A673 (cell line): ENCODE data around the gene GPR176. TPM values are rescaled to one million over a fixed set of nuclear protein-coding genes. Genes with fewer than 3 reads are reported as not detected.

Experiments used
- BruUV-seq: library from RNA; stranded (reverse); fragments of 400-500 nt; replicated peaks from 2 replicates; lab custom pipeline; 2021; lab: Mats Ljungman, UMichigan
- CTCF ChIA-PET: fragments of 300-600 bp; sonication (Branson Sonifier 250); formaldehyde crosslinking; loops from one replicate; lab custom pipeline; 2022; ENCODE audit warnings: antibody characterized with exemption; lab: Charles Lee
- POLR2A ChIA-PET: fragments of 300-600 bp; sonication (Branson Sonifier 250); formaldehyde crosslinking; loops from one replicate; lab custom pipeline; 2022; ENCODE audit warnings: antibody characterized with exemption; ENCODE audit not compliant: low non-redundant PET; lab: Charles Lee
- DNase-seq: peaks from one replicate; pipeline ENCODE4 v3.0.0-alpha.2; 2015; ENCODE audit warnings: low spot score
- H3K27ac ChIP-seq: fragments of 200-600 bp; sonication (generic); 2 replicates; pipeline ENCODE4 v1.5.1; 2016; ENCODE audit warnings: mixed run types, low read depth, mild to moderate bottlenecking, mixed read lengths, antibody characterized with exemption, low read length; ENCODE audit not compliant: poor library complexity, severe bottlenecking
- H3K27me3 ChIP-seq: fragments of 200-600 bp; sonication (generic); replicated peaks from 2 replicates; pipeline ENCODE4 v1.6.1; 2017; ENCODE audit warnings: mixed run types, low read depth, mild to moderate bottlenecking, mixed read lengths, antibody characterized with exemption, low read length; ENCODE audit not compliant: insufficient read depth, poor library complexity
- H3K36me3 ChIP-seq: fragments of 200-600 bp; sonication (generic); 2 replicates; pipeline ENCODE4 v1.6.1; 2016; ENCODE audit warnings: mixed run types, mild to moderate bottlenecking, mixed read lengths, antibody characterized with exemption, low read length; ENCODE audit not compliant: insufficient read depth, poor library complexity, severe bottlenecking
- H3K4me1 ChIP-seq: fragments of 200-600 bp; sonication (generic); 2 replicates; pipeline ENCODE4 v1.6.1; 2017; ENCODE audit warnings: mixed run types, mild to moderate bottlenecking, mixed read lengths, antibody characterized with exemption, low read length; ENCODE audit not compliant: insufficient read depth, poor library complexity, severe bottlenecking
- H3K4me3 ChIP-seq: fragments of 200-600 bp; sonication (generic); 2 replicates; pipeline ENCODE4 v1.5.1; 2016; ENCODE audit warnings: low read depth, mixed run types, mild to moderate bottlenecking, mixed read lengths, low read length; ENCODE audit not compliant: poor library complexity, severe bottlenecking
- H3K9me3 ChIP-seq: fragments of 200-600 bp; sonication (generic); 2 replicates; pipeline ENCODE4 v1.6.1; 2016; ENCODE audit warnings: mixed run types, low read depth, mild to moderate bottlenecking, mixed read lengths, antibody characterized with exemption, low read length; ENCODE audit not compliant: poor library complexity, severe bottlenecking
- EZH2 ChIP-seq: fragments of 200-600 bp; sonication (generic); IDR thresholded peaks from 2 replicates; pipeline ENCODE4 v1.6.1; 2017; ENCODE audit warnings: borderline replicate concordance, low read depth, mild to moderate bottlenecking, mixed read lengths, antibody characterized with exemption, low read length; ENCODE audit not compliant: poor library complexity, severe bottlenecking
- intact Hi-C: fragments of 100-400 bp; cut with micrococcal nuclease; formaldehyde crosslinking; loops from one replicate; pipeline ENCODE4 v1.10.0; 2022; ENCODE audit not compliant: unreplicated experiment
- total RNA-seq: library from RNA; stranded (reverse); gene quantifications from 2 replicates; pipeline ENCODE4 v1.2.3, GENCODE V29; 2021
- TF ChIP-seq, protein P1 (sequence below): fragments of 300-800, 200-600 bp; sonication (generic); conservative IDR thresholded peaks from 2 replicates; pipeline ENCODE4 v1.5.1; 2017; ENCODE audit warnings: low read depth, mild to moderate bottlenecking, antibody characterized with exemption, low read length, moderate library complexity, mixed read lengths

GPR176 gene
- total RNA-seq, 1 experiment from 2014 or later = 5.6 TPM

DNA sequence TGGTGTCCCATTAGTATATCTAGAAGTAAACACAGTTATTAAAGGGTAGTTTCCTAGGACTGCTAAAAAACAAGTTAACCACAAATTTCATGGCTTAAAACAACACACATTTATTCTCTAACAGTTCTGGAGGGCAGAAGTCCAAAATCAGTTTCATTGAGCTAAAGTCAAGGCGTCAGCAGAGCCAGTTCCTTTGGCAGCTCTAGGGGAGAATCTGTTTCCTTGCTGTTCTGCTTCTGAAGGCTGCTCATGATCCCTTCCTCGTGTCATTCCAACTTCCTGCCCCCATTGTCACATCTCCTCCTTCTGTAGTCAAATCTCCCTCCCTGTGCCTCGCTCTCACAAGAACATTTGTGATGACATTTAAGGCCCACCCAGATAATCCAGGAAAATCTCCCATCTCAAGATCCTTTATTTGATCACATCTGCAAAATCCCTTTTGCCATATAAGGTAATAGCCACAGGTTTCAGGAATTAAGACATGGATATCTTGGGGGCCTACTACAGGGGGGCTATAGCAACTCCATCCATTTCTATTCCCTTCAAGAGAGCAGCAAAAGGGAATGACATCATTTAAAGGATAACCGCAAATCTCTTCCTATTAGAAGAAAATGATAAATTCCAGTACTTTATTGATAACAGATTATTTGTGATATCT is 50.1 kb downstream of the GPR176 start:
- POLR2A ChIA-PET = no interaction called here
- no peak for DNase-seq
- no peak overlapping the region for H3K4me3 ChIP-seq
- H3K4me1 ChIP-seq = no peaks in the 10 kb centered on the region
- no peaks in the 10 kb centered on the region for H3K36me3 ChIP-seq
- no peaks in the 10 kb centered on the region for H3K27me3 ChIP-seq
- no peaks in the 10 kb centered on the region for H3K9me3 ChIP-seq
- no TSS peak for BruUV-seq
- no peak for TF ChIP-seq EZH2
- TF ChIP-seq, protein P1, sequence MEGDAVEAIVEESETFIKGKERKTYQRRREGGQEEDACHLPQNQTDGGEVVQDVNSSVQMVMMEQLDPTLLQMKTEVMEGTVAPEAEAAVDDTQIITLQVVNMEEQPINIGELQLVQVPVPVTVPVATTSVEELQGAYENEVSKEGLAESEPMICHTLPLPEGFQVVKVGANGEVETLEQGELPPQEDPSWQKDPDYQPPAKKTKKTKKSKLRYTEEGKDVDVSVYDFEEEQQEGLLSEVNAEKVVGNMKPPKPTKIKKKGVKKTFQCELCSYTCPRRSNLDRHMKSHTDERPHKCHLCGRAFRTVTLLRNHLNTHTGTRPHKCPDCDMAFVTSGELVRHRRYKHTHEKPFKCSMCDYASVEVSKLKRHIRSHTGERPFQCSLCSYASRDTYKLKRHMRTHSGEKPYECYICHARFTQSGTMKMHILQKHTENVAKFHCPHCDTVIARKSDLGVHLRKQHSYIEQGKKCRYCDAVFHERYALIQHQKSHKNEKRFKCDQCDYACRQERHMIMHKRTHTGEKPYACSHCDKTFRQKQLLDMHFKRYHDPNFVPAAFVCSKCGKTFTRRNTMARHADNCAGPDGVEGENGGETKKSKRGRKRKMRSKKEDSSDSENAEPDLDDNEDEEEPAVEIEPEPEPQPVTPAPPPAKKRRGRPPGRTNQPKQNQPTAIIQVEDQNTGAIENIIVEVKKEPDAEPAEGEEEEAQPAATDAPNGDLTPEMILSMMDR = no peak
- H3K27ac ChIP-seq = no peak overlapping the region
- CTCF ChIA-PET = no interaction called here
- intact Hi-C loops = loop anchor here (10.0 kb wide), 1 partner anchor 185 kb away; no protein-coding TSS in a partner anchor

DNA sequence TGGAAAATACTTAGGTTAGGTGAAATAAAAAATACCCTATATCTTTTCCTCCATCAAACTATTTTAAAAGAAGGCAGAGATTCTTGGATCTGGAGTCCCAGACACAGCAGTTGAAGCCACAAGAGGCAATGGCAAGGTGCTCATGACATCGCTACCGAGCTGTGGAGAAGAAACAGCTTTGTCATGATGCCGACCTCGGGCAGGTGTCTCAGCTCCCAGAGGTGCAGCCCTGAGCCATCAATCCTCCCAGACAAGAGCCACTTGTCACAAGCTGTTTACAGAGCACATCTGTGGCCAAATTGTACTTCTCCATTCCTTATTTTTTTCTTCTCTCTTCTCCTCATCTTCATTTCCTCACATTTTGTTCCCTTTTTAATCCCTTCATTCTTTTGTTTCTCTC is 50.8 kb downstream of the GPR176 start:
- no peak for DNase-seq
- H3K36me3 ChIP-seq = no peaks in the 10 kb centered on the region
- intact Hi-C loops = no loop called here
- H3K27ac ChIP-seq = no peak overlapping the region
- H3K9me3 ChIP-seq = no peaks in the 10 kb centered on the region
- CTCF ChIA-PET = no interaction called here
- H3K4me3 ChIP-seq = no peak overlapping the region
- POLR2A ChIA-PET = interaction anchor here (0.6 kb wide), 1 partner anchor 275 kb away, joined by 4 read pairs; no protein-coding TSS in a partner anchor
- H3K27me3 ChIP-seq = no peaks in the 10 kb centered on the region
- no TSS peak for BruUV-seq
- no peaks in the 10 kb centered on the region for H3K4me1 ChIP-seq
- TF ChIP-seq EZH2 = no peak
- TF ChIP-seq, protein P1 = no peak

DNA sequence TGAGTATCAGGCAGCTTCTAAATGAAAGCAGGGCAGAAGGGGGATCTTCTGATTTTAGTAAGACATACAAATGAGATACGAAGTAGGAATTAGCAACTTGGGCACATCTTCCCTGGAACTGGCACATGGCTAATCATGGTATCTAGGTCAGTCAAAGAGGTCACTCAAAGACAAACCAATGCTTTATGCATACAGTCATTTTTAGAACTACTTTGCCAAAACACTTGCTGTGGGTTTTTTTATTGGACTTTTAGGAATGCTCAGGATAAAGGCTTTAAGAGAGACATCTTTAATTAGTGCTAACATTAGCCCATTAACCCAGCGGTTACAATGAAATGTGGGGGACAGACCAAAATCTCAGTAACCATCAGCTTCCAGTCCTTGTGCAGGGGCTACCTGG is 51.7 kb downstream of the GPR176 start:
- H3K36me3 ChIP-seq = no peaks in the 10 kb centered on the region

More for the DNA sequence above, 51.7 kb downstream of the GPR176 start:
- ChIA-PET CTCF (no interaction called here), POLR2A (interaction anchor here (0.6 kb wide), 1 partner anchor 276 kb away, joined by 4 read pairs; no protein-coding TSS in a partner anchor)
- Histone ChIP-seq H3K27ac (no peak overlapping the region), H3K27me3 (no peaks in the 10 kb centered on the region), H3K4me3 (no peak overlapping the region), H3K9me3 (no peaks in the 10 kb centered on the region), H3K4me1 (no peaks in the 10 kb centered on the region)
- TF ChIP-seq EZH2 = no peak
- TF ChIP-seq, protein P1 = no peak
- intact Hi-C loops = no loop called here
- no peak for DNase-seq
- no TSS peak for BruUV-seq
